Measurements from ENCODE around the gene COL4A1. TPM values are rescaled to one million over a fixed set of nuclear protein-coding genes. Genes with fewer than 3 reads are reported as not detected.

The COL4A1 gene
- total RNA-seq, 1 donor from 2014 or later, result 27.5 TPM

GRCh38 chr13:110272651-110273050 lies 34.3 kb downstream of the COL4A1 start:
- ATAC-seq, result no peak

GRCh38 chr13:110272227-110272626 lies 34.7 kb downstream of the COL4A1 start:
- ATAC-seq, result no peak

GRCh38 chr13:110271313-110271712 lies 35.6 kb downstream of the COL4A1 start:
- ATAC-seq, result no peak

DNA sequence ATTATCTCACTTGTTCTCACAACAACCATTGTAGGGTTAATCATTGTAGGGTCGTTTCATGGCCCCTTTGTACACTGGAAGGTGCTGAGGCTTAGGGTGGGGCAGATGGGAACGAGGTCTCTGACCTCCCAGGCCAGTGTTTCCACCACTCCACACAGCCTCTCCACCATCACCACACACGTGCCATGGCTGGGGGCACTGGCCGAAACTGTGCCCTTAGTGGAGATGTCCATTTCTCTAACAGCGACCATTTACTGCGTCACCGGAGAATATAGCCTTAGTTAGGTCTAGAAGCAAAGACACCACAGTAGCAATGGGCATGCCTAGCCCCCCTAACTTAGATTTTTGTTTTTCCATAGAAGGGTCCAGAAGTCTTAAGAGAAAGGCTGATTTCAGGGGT lies 36.5 kb downstream of the COL4A1 start:
- ATAC-seq, result no peak

- ATAC-seq, result no peak
These were observed 37.3 kb downstream of the COL4A1 start for GRCh38 chr13:110269509-110270185.

DNA sequence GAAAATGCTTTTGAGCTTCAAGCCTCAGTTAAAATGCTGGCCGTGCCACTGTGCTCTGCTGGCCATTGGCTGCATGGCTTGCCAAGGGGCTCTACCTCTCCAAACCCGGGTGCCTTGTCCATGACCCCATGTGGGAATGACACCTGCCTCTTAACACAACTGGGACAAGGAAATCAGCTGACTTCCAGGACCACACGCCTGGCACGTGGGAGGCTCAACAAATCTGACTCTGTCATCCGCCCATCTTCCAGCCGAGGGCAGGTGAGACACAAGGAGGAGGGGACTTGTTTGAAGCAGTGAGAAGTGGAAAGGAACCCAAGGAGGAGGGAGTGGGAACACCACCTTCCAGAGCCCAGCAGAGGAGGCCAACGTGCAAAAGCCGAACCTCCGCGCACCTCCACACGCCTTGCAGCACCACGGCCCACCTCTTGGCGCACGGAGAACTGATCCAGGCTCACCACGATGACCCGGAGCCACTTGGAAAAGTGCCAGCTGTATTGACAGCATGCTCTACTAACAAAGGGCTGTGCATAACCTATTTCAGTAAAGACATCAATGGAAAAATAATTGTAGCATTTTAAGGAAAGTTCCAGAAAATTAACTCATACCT lies 38.3 kb downstream of the COL4A1 start:
- ATAC-seq, result no peak

DNA sequence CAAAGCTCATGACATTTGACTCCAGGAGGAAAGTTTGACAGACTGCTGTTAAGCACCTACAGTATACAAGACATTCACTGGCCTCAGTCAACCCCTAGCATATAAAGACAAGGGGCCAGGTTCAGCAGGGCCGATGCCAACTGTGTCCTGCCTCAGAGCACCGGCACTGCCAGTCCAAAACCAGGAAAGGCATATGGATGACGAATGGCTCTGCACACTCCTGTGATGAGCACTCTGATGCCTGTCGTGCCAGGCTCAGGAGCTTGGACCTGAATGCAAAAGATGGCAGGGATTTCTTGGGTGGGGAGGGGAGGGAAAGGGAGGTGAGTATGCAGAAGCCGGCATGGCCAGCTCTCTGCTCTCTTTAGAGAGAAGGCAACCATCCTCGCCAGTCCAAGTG lies 38.9 kb downstream of the COL4A1 start:
- ATAC-seq, result no peak

DNA sequence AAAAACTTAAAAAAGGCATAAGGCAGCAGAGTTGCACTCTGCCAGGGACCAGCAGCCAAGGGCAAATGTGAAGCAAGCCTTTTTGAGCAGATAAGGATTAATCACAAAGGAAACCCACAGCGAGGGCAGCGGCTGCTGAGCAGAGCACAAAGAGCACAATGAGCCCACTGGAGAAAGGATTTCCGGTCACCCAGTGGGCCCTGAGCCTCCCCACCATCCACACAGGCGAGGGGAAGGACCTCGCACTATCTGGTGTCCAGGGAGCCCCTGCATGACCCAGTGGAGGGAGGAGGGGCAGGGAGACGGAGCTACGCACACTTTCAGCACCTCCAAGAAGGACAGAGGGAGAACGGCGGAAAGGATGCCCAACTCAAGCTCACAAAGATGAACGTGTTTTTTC lies 40.0 kb downstream of the COL4A1 start:
- no peak for ATAC-seq

- ATAC-seq, result no peak
These were observed 40.5 kb downstream of the COL4A1 start for GRCh38 chr13:110266431-110266809.

GRCh38 chr13:110265682-110266430 lies 41.1 kb downstream of the COL4A1 start:
- peak; percentile 12 for ATAC-seq

- ATAC-seq, result peak; percentile 30
These were observed 41.6 kb downstream of the COL4A1 start for GRCh38 chr13:110265341-110265681.

DNA sequence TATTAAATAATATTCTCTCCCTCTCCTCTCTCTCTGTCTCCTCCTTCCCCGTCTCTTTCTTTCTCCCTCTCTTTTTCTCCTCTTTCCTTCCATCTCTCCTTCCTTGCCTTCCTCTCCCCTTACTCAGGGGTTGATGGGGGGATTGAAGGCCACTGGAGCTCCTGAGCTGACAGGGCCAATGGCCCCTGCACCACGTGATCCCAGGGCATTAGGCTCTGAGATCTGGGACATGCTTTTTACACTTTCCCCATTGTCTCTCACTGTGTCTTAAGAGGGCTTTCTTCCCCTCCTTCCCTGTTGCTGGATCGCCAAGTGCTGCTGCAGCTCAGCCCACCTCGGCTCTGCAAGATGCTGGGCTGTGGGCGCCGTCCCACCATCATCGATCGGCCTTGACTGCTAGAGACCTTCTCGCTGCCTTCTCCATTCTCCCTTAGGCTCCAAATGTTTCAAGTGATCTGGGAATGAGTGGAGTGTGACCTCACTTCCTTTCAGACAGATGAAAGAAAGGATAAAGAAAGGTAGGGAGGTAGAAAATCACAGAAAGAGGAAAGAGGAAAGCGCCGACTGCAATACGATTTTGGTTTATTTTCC lies 42.2 kb downstream of the COL4A1 start:
- no peak for ATAC-seq

DNA sequence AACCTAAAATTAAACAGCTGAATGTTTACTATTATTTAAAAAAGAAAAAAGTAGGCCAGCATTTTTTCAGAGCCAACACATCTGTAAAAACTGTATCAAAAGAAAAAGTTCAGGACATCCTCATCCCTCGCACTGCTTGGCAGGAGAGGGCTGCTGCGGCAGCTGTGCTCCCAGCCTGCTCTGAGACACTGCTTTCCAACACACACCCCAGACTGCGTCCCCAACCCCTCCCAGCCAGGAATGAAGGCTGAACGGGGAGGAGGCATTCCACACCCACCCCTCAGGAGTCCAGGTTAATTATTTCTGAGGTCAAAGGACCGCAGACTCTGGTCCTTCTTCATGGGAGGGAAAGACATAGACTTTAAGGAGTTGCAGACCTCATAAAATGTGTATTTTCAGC lies 43.1 kb downstream of the COL4A1 start:
- no peak for ATAC-seq

GRCh38 chr13:110263404-110263803 lies 43.6 kb downstream of the COL4A1 start:
- no peak for ATAC-seq

DNA sequence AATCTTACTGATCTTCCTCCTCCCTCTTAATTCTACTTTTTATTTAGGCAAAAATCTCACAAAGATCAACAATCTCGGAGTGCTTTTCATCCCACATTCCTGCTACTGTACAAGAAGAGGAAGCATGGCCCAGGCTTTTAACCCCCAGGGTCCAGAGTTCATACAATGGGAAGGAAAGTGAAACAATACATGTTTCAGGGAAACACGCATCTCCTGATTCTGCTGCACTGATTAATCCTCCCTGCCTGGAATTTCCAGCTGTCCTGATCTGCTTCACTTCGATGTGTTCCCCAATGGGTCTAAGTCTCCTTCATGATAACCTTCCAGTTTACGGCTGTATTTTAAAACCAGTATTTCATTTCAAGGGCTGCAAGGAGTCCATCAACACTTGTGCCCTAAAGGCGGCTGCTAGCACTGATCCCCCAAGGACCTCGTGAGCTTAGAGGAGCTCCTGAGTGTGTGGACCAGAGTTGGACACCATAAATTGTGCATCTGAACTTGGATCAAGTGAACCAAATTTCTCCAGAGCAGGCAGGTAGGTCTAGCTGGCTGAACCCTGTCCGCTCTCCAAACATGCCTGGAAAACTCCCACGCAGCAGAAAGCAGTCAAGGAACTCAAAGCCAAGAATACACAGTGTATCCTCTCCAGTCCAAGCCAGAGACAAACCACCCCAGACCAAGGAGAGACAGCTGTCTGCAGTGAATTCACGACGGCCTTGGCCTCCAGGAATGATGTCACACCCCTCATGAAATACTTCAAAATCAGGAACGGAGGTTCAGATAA lies 44.3 kb downstream of the COL4A1 start:
- no peak for ATAC-seq

GRCh38 chr13:110262082-110262436 lies 44.9 kb downstream of the COL4A1 start:
- no peak for ATAC-seq

GRCh38 chr13:110261166-110262081 lies 45.5 kb downstream of the COL4A1 start:
- no peak for ATAC-seq

- ATAC-seq, result no peak
These were observed 47.3 kb downstream of the COL4A1 start for GRCh38 chr13:110259651-110260050.

- ATAC-seq, result no peak
These were observed 47.9 kb downstream of the COL4A1 start for GRCh38 chr13:110258876-110259631.

DNA sequence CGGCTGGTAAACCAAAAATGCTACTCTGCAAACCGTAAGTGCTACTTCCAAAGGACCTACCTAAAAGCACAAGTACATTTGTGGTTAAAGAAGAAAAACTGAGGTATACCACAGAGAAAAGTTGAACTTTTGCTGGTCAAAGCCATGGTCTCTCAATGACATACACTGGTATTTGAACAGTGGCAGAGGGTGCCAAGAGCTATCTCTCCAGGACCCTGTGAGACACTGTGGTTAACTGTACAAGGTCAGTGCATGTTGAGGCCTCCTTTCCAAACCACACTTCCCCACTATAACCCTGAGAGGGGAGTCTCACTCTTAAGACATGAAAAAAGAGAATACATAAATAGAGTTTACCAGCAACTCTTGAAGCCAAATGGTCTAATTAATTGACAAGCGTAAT lies 49.5 kb downstream of the COL4A1 start:
- no peak for ATAC-seq
